GM12801 (cell line): Measurements from ENCODE around the gene C5orf63.

Experiments
- CTCF ChIP-seq: IDR thresholded peaks from one replicate; pipeline ENCODE4 v1.5.1; 2011; ENCODE audit warnings: control low read depth; ENCODE audit not compliant: insufficient read length; ENCODE audit errors: extremely low read depth

The C5orf63 gene

GRCh38 chr5:127009784-127010183 lies 63.5 kb downstream of the C5orf63 start:
- no peak for TF ChIP-seq CTCF

GRCh38 chr5:127008300-127008975 lies 64.9 kb downstream of the C5orf63 start:
- TF ChIP-seq CTCF = no peak

GRCh38 chr5:127007522-127007921 lies 65.8 kb downstream of the C5orf63 start:
- TF ChIP-seq CTCF = no peak

- no peak for TF ChIP-seq CTCF
These were observed 66.6 kb downstream of the C5orf63 start for GRCh38 chr5:127006744-127007143.

- TF ChIP-seq CTCF = no peak
These were observed 68.6 kb downstream of the C5orf63 start for GRCh38 chr5:127004721-127005120.

- no peak for TF ChIP-seq CTCF
These were observed 69.4 kb downstream of the C5orf63 start for GRCh38 chr5:127003798-127004495.

- no peak for TF ChIP-seq CTCF
These were observed 70.9 kb downstream of the C5orf63 start for GRCh38 chr5:127002390-127002789.
